HG03280 (cell line): Measurements from ENCODE around the gene TPT1.
"Not testable (repeated sequence)": the region's sequence is repeated elsewhere in the genome, so short reads cannot be mapped to it uniquely, and the experiment has no call there.

Experiments
- ATAC-seq: cut with Tn5 transposase; IDR thresholded peaks from one replicate; pipeline ENCODE4 v1.9.1; 2021; ENCODE audit warnings: mild to moderate bottlenecking, moderate library complexity; ENCODE audit not compliant: unreplicated experiment

The TPT1 gene

GRCh38 chr13:45303866-45304265 is 37.1 kb downstream of the TPT1 start:
- no peak for ATAC-seq

GRCh38 chr13:45303026-45303425 is 38.0 kb downstream of the TPT1 start:
- ATAC-seq = no peak

- no peak for ATAC-seq
Measured at GRCh38 chr13:45302507-45302906, 38.5 kb downstream of the TPT1 start.

- ATAC-seq = no peak
Measured at GRCh38 chr13:45301263-45301662, 39.7 kb downstream of the TPT1 start.

- ATAC-seq = no peak
Measured at GRCh38 chr13:45300190-45300985, 40.6 kb downstream of the TPT1 start.

- no peak for ATAC-seq
Measured at GRCh38 chr13:45299194-45299593, 41.8 kb downstream of the TPT1 start.

- ATAC-seq = not testable (repeated sequence)
Measured at GRCh38 chr13:45298550-45298949, 42.4 kb downstream of the TPT1 start.

- ATAC-seq = no peak
Measured at GRCh38 chr13:45298206-45298505, 42.8 kb downstream of the TPT1 start.

- ATAC-seq = no peak
Measured at GRCh38 chr13:45297456-45298205, 43.4 kb downstream of the TPT1 start.

- no peak for ATAC-seq
Measured at GRCh38 chr13:45296259-45296658, 44.7 kb downstream of the TPT1 start.

GRCh38 chr13:45295536-45295935 is 45.4 kb downstream of the TPT1 start:
- no peak for ATAC-seq

- ATAC-seq = no peak
Measured at GRCh38 chr13:45292176-45292575, 48.8 kb downstream of the TPT1 start.

GRCh38 chr13:45289936-45290563 is 50.9 kb downstream of the TPT1 start:
- ATAC-seq = no peak
